Osteoblast (primary cell): ENCODE results near the gene HNRNPM. TPM values are rescaled to one million over a fixed set of nuclear protein-coding genes. Genes with fewer than 3 reads are reported as not detected.

Source experiments
- DNase-seq: peaks from one replicate; pipeline ENCODE4 v3.0.0; 2011; ENCODE audit warnings: low spot score, mixed read lengths; ENCODE audit not compliant: insufficient read length; ENCODE audit errors: missing footprints
- H2AFZ ChIP-seq: 2 replicates; pipeline ENCODE4 v1.6.0; 2011; ENCODE audit warnings: mild to moderate bottlenecking, low read length
- H3K27ac ChIP-seq: 2 replicates; pipeline ENCODE4 v1.5.1; 2011; ENCODE audit warnings: mild to moderate bottlenecking, low read depth, low read length, moderate library complexity
- H3K27me3 ChIP-seq: 2 replicates; pipeline ENCODE4 v1.6.0; 2012; ENCODE audit warnings: mild to moderate bottlenecking, control low read depth, inconsistent platforms, low read length, moderate library complexity; ENCODE audit not compliant: insufficient read depth
- H3K36me3 ChIP-seq: 2 replicates; pipeline ENCODE4 v1.5.1; 2011; ENCODE audit warnings: mild to moderate bottlenecking, low read length, control low read depth, moderate library complexity; ENCODE audit not compliant: insufficient read depth
- H3K4me1 ChIP-seq: 2 replicates; pipeline ENCODE4 v1.5.1; 2011; ENCODE audit warnings: mild to moderate bottlenecking, low read length, control low read depth, moderate library complexity; ENCODE audit not compliant: insufficient read depth
- H3K4me2 ChIP-seq: 2 replicates; pipeline ENCODE4 v1.6.0; 2011; ENCODE audit warnings: mild to moderate bottlenecking, low read length; ENCODE audit not compliant: insufficient read depth
- H3K4me3 ChIP-seq: fragments of 200-600 bp; sonication (generic); 3 replicates; pipeline ENCODE4 v1.5.1; 2012; ENCODE audit warnings: mild to moderate bottlenecking, low read length, inconsistent platforms; ENCODE audit not compliant: insufficient read depth
- H3K79me2 ChIP-seq: 2 replicates; pipeline ENCODE4 v1.6.0; 2012; ENCODE audit warnings: mild to moderate bottlenecking, low read length, control low read depth, inconsistent platforms; ENCODE audit not compliant: insufficient read depth
- H3K9me3 ChIP-seq: 2 replicates; pipeline ENCODE4 v1.5.1; 2011; ENCODE audit warnings: low read depth, low read length, control low read depth
- H4K20me1 ChIP-seq: 2 replicates; pipeline ENCODE4 v1.6.0; 2012; ENCODE audit warnings: mild to moderate bottlenecking, low read length, control low read depth; ENCODE audit not compliant: insufficient read depth
- CTCF ChIP-seq: IDR thresholded peaks from 2 replicates; pipeline ENCODE4 v1.5.1; 2011; ENCODE audit warnings: mild to moderate bottlenecking, low read depth, low read length, moderate library complexity; ENCODE audit errors: extremely low read depth
- total RNA-seq: library from RNA; depleted of rRNA; stranded (reverse); fragments of >200 nt; gene quantifications from 2 replicates; pipeline ENCODE4 v1.2.3, GENCODE V29; 2012

The HNRNPM gene
- total RNA-seq = 37.7 and 39.4 TPM in 2 replicates

- Histone ChIP-seq H2AFZ (peak within 1 kb of the TSS; percentile 98), H3K27me3 (no peaks in the 10 kb centered on the region), H3K36me3 (peaks cover 18% of the 10 kb centered on the region), H3K4me1 (peaks cover 24% of the 10 kb centered on the region), H3K4me2 (peak within 1 kb of the TSS; percentile 95), H3K4me3 (peak within 1 kb of the TSS; percentile 95), H4K20me1 (peaks cover 45% of the 10 kb centered on the region), H3K9me3 (no peaks in the 10 kb centered on the region), H3K27ac (peak within 1 kb of the TSS; percentile 92), H3K79me2 (peaks cover 50% of the 10 kb centered on the region)
- peak; percentile 99 for DNase-seq
- no peak for TF ChIP-seq CTCF
These were observed at the start of gene HNRNPM for GRCh38 chr19:8444677-8445487. HNRNPM (plus strand) TSS chr19:8444975; CDS start chr19:8444999, 24 bp downstream.

- H3K27me3 ChIP-seq = no peaks in the 10 kb centered on the region
- H3K27ac ChIP-seq = no peak overlapping the region
- H3K4me2 ChIP-seq = no peak overlapping the region
- peaks cover 86% of the 10 kb centered on the region for H4K20me1 ChIP-seq
- H3K9me3 ChIP-seq = no peaks in the 10 kb centered on the region
- H2AFZ ChIP-seq = no peak overlapping the region
- H3K36me3 ChIP-seq = no peaks in the 10 kb centered on the region
- H3K79me2 ChIP-seq = peaks cover 83% of the 10 kb centered on the region
- peak; percentile 15 for DNase-seq
- H3K4me1 ChIP-seq = peaks cover 23% of the 10 kb centered on the region
- TF ChIP-seq CTCF = no peak
- H3K4me3 ChIP-seq = no peak overlapping the region
These were observed 49.1 kb upstream of the HNRNPM start for GRCh38 chr19:8395621-8396082.

- Histone ChIP-seq H4K20me1 (peaks cover 82% of the 10 kb centered on the region), H3K27me3 (no peaks in the 10 kb centered on the region), H3K4me2 (no peak overlapping the region), H3K4me1 (peaks cover 20% of the 10 kb centered on the region), H3K27ac (no peak overlapping the region), H2AFZ (no peak overlapping the region), H3K79me2 (peaks cover 79% of the 10 kb centered on the region), H3K36me3 (no peaks in the 10 kb centered on the region), H3K9me3 (no peaks in the 10 kb centered on the region), H3K4me3 (no peak overlapping the region)
- TF ChIP-seq CTCF = no peak
- DNase-seq = no peak
These were observed 48.6 kb upstream of the HNRNPM start for GRCh38 chr19:8396185-8396562.

GRCh38 chr19:8396563-8397203, 48.1 kb upstream of the HNRNPM start:
- Histone ChIP-seq H3K36me3 (no peaks in the 10 kb centered on the region), H3K79me2 (peaks cover 74% of the 10 kb centered on the region), H3K4me1 (peaks cover 14% of the 10 kb centered on the region), H2AFZ (no peak overlapping the region), H3K27me3 (no peaks in the 10 kb centered on the region), H4K20me1 (peaks cover 77% of the 10 kb centered on the region), H3K4me3 (no peak overlapping the region), H3K4me2 (no peak overlapping the region), H3K9me3 (no peaks in the 10 kb centered on the region), H3K27ac (no peak overlapping the region)
- TF ChIP-seq CTCF = peak; percentile 77
- peak; percentile 98 for DNase-seq
